Measurements from ENCODE around the gene RAD1. TPM values are rescaled to one million over a fixed set of nuclear protein-coding genes. Genes with fewer than 3 reads are reported as not detected.

Gene RAD1
- total and polyA plus RNA-seq, 11 donors = 12.8 to 29.6 (median 22.7) TPM

DNA sequence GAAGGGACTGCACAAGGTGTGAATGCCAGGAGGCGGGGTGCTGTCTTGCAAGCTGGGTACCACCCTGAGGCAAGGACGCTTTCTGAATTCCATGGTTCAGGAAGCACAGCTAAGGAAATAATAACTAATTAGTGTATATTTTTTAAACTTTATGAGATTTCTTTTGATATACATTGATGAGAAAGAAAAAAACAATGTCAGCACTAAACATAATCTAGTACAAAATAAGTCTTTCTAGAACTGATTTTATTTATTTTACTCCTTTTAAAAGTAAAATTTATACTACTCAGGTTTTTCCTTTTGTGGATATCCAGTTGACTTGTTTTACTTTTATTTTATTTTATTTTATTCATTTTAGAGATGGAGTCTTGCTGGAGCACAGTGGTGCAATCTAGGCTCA is 17.6 kb upstream of the RAD1 start:
- peaks cover 0 to 26% (median 18%) of the 10 kb centered on the region in 12 donors for H3K4me1 ChIP-seq
- H3K4me3 ChIP-seq = no peak overlapping the region
- no peaks in the 10 kb centered on the region for H3K9me3 ChIP-seq
- H3K36me3 ChIP-seq = peaks cover 0 to 46% (median 27%) of the 10 kb centered on the region in 9 donors
- no peak for DNase-seq
- H3K27ac ChIP-seq = no peak overlapping the region
- WGBS, 4 donors = 80 to 94% (median 93%) methylated on average over 2 of the region's 2 CpGs
- H3K27me3 ChIP-seq = no peaks in the 10 kb centered on the region
- no peak for ATAC-seq
- TF ChIP-seq POLR2A (IDR thresholded peaks at IDR 0.05) = no peak
- no peak for TF ChIP-seq CTCF (IDR thresholded peaks at IDR 0.05)
- intact Hi-C loops (cut with DNase I) = loop anchor here in 1 of 10 donors (10.0 kb wide), 1 partner anchor 1488 kb away; the partner anchor contains the start of gene TARS1

DNA sequence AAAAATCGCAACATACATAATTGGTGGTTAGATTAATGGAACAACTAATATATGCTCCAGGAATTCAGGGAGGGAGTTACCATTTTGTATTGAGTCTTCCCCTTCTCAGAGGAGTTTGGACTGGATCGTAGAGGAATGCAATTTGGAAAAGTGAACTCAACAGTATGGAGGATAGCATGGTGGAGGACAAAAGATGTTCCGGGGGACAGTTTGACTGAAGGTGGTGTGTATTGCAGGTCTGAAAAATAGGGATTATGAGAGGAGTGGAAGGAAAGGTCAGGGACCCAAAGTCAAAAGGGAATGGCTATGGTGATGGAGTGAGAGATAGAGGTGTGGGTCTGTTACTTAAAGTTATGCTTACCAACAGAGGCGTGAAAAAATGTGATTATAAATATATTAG is 15.6 kb upstream of the RAD1 start:
- H3K9me3 ChIP-seq = no peaks in the 10 kb centered on the region
- H3K4me3 ChIP-seq = peak overlapping the region; percentile 56 to 95 (median 86)
- intact Hi-C loops (cut with DNase I) = loop anchor here in 1 of 10 donors (10.0 kb wide), 1 partner anchor 1486 kb away; the partner anchor contains the start of gene TARS1
- peaks cover 0 to 26% (median 18%) of the 10 kb centered on the region in 12 donors for H3K4me1 ChIP-seq
- peak overlapping the region in 9 of 12 donors; percentile 85 to 97 (median 92) for H3K27ac ChIP-seq
- 70 to 74% (median 73%) methylated on average over 4 of the region's 4 CpGs for WGBS, 4 donors
- TF ChIP-seq CTCF (IDR thresholded peaks at IDR 0.05) = no peak
- TF ChIP-seq POLR2A (IDR thresholded peaks at IDR 0.05) = no peak
- DNase-seq = no peak
- H3K27me3 ChIP-seq = no peaks in the 10 kb centered on the region
- peaks cover 0 to 38% (median 20%) of the 10 kb centered on the region in 9 donors for H3K36me3 ChIP-seq
- ATAC-seq = no peak

DNA sequence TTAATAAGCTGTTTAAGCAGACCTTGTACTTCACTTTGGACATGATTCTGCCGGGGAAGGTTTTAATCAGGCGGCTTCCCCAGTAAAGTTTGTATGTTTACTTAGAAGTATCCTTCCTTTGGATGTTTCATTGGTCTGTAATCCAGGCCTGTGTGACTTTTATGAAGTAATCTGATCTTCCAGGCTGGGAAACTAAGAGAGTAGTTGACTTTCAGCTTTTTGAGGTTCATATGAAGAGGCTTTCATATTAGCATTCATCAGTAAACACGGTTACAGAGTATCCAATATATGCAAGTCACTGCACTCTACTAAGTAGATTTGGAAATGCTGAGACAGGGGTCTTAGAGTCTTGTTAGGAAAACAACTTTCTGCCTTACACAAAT is 15.1 kb upstream of the RAD1 start:
- DNase-seq (no peak), ATAC-seq (no peak)
- H3K4me1 ChIP-seq = peaks cover 0 to 26% (median 18%) of the 10 kb centered on the region in 12 donors
- peak overlapping the region; percentile 56 to 95 (median 86) for H3K4me3 ChIP-seq
- no peaks in the 10 kb centered on the region for H3K9me3 ChIP-seq
- H3K27me3 ChIP-seq = no peaks in the 10 kb centered on the region
- 0 to 3% (median 2%) methylated on average over 3 of the region's 3 CpGs for WGBS, 4 donors
- peak overlapping the region; percentile 61 to 97 (median 92) for H3K27ac ChIP-seq
- intact Hi-C loops (cut with DNase I) = loop anchor here in 1 of 10 donors (10.0 kb wide), 1 partner anchor 1486 kb away; the partner anchor contains the start of gene TARS1
- peaks cover 0 to 38% (median 20%) of the 10 kb centered on the region in 9 donors for H3K36me3 ChIP-seq
- TF ChIP-seq POLR2A (IDR thresholded peaks at IDR 0.05) (no peak), CTCF (IDR thresholded peaks at IDR 0.05) (no peak)

GRCh38 chr5:34929720-34930461 is 14.6 kb upstream of the RAD1 start:
- Histone ChIP-seq H3K9me3 (no peaks in the 10 kb centered on the region), H3K4me3 (peak overlapping the region; percentile 56 to 95 (median 86)), H3K27me3 (no peaks in the 10 kb centered on the region), H3K4me1 (peaks cover 0 to 26% (median 18%) of the 10 kb centered on the region in 12 donors), H3K27ac (peak overlapping the region; percentile 61 to 97 (median 92)), H3K36me3 (peaks cover 0 to 38% (median 24%) of the 10 kb centered on the region in 9 donors)
- peak; percentile 58 to 84 (median 77) for ATAC-seq
- intact Hi-C loops (cut with DNase I) = loop anchor here in 3 of 10 donors (1.0 to 10.0 kb wide), 4 partner anchors 15 to 1488 kb away; partner anchors contain the start of genes TARS1 (in 3 of the 3), BRIX1 (in 2 of the 3) and RAD1 (in 2 of the 3)
- DNase-seq = peak; percentile 88 to 95 (median 93)
- 0 to 2% (median 1%) methylated on average over 26 to 70 of the region's 70 CpGs for WGBS, 4 donors
- no peak for TF ChIP-seq CTCF (IDR thresholded peaks at IDR 0.05)
- peak in 1 of 2 donors; percentile 75 for TF ChIP-seq POLR2A (IDR thresholded peaks at IDR 0.05)

All from heart left ventricle (tissue), 16 donors.